Measurements from ENCODE around the gene MRPL12.

DNA sequence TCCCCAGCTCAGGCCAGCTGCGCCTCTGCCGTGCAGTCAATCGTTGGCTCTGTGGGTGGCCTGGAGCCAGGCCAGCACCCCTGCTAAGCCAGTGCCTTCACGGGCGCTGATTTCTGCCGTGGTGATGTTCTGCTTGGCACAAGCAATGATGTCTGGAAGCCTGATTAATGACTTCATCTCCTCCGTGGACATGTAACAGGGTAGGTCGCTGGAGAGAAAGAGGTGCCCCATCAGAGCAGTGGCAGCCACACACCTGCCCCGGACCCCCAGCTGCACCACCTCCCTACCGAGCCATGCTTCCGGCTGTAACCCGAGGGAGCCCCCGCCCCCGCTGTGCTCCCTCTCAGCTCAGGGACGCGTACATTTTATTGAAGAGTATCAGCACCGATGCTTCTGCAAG, 21.5 kb upstream of the MRPL12 start:
- no peak for TF ChIP-seq RXRA (CRISPR knock-in tag; IDR thresholded peaks at IDR 0.05)
- no peak for TF ChIP-seq FOXK1 (CRISPR knock-in tag; IDR thresholded peaks at IDR 0.05; ENCODE audit: borderline replicate concordance, low read depth)

Data from HepG2 (cell line).